Endothelial cell of umbilical vein (primary cell): ENCODE data around the gene SHC4. TPM values are rescaled to one million over a fixed set of nuclear protein-coding genes. Genes with fewer than 3 reads are reported as not detected.

Experiments used
- BruUV-seq: library from RNA; stranded (reverse); fragments of 400-500 nt; replicated peaks from 2 replicates; lab custom pipeline; 2021; lab: Mats Ljungman, UMichigan
- CTCF ChIA-PET: fragments of 300-600, 350-600 bp; sonication (Branson Sonifier 250); formaldehyde crosslinking; loops from one replicate; lab custom pipeline; 2021; ENCODE audit warnings: antibody characterized with exemption, inconsistent platforms; lab: Charles Lee
- POLR2A ChIA-PET: fragments of 300-600, 350-600 bp; sonication (Branson Sonifier 250); formaldehyde crosslinking; loops from one replicate; lab custom pipeline; 2021; ENCODE audit warnings: antibody characterized with exemption, inconsistent platforms; lab: Charles Lee
- DNase-seq: peaks from one replicate; pipeline ENCODE4 v3.0.0-alpha.2; 2011; ENCODE audit warnings: low read depth, low spot score
- FAIRE-seq: peaks from 2 replicates; lab custom pipeline; 2011; peaks lifted over from hg19 to GRCh38; lab: Jason Lieb, UNC
- H2AFZ ChIP-seq: 2 replicates; pipeline ENCODE4 v1.6.0; 2012; ENCODE audit warnings: low read depth, low read length, control low read depth, inconsistent platforms
- H3K27ac ChIP-seq: 2 replicates; pipeline ENCODE4 v1.5.1; 2011; ENCODE audit warnings: low read depth, mild to moderate bottlenecking, control low read depth, low read length, moderate library complexity; ENCODE audit not compliant: insufficient read depth
- H3K27me3 ChIP-seq, 2 experiments: 2 replicates each; pipeline versions ENCODE4 v1.6.0 to v1.6.1; 2011; ENCODE audit warnings: low read length in 2 of 2, mixed read lengths in 1 of 2; ENCODE audit not compliant: control insufficient read depth in 2 of 2, insufficient read depth in 2 of 2
- H3K36me3 ChIP-seq, 2 experiments: 2 replicates in 1 of 2; 3 replicates in 1 of 2; pipeline ENCODE4 v1.5.1; 2011; ENCODE audit warnings: low read length in 2 of 2, mild to moderate bottlenecking in 1 of 2, moderate library complexity in 1 of 2; ENCODE audit not compliant: control insufficient read depth in 2 of 2, insufficient read depth in 2 of 2; ENCODE audit errors: extremely low read depth in 1 of 2
- H3K4me1 ChIP-seq: 3 replicates; pipeline ENCODE4 v1.5.1; 2011; ENCODE audit warnings: mild to moderate bottlenecking, low read length; ENCODE audit not compliant: control insufficient read depth, insufficient read depth; ENCODE audit errors: extremely low read depth
- H3K4me2 ChIP-seq: 2 replicates; pipeline ENCODE4 v1.6.1; 2011; ENCODE audit warnings: low read length, control low read depth, mixed read lengths; ENCODE audit not compliant: insufficient read depth
- H3K4me3 ChIP-seq, 3 experiments: fragments of 200-600 bp in 1 of 3; sonication (generic), shearing (Covaris generic) in 1 of 3; replicated peaks in 1 of 3; 2 replicates each; pipeline ENCODE4 v1.5.1; 2011 to 2016; ENCODE audit warnings: control low read depth in 3 of 3, low read length in 3 of 3, mild to moderate bottlenecking in 2 of 3, inconsistent platforms in 1 of 3, low read depth in 1 of 3, moderate library complexity in 1 of 3; ENCODE audit not compliant: insufficient read depth in 1 of 3
- H3K79me2 ChIP-seq: 2 replicates; pipeline ENCODE4 v1.6.0; 2012; ENCODE audit warnings: low read length, inconsistent platforms; ENCODE audit not compliant: control insufficient read depth, insufficient read depth
- H3K9ac ChIP-seq: replicated peaks from 2 replicates; pipeline ENCODE3; 2011; ENCODE audit warnings: low read length, control low read depth; ENCODE audit not compliant: insufficient read depth; ENCODE audit errors: extremely low read depth
- H3K9me1 ChIP-seq: replicated peaks from 3 replicates; pipeline ENCODE4 v1.6.0; 2011; ENCODE audit warnings: mild to moderate bottlenecking, low read length; ENCODE audit not compliant: control insufficient read depth, insufficient read depth; ENCODE audit errors: extremely low read depth
- H3K9me3 ChIP-seq: replicated peaks from 2 replicates; pipeline ENCODE4 v1.5.1; 2012; ENCODE audit warnings: low read length, inconsistent platforms; ENCODE audit not compliant: control insufficient read depth, insufficient read depth
- H4K20me1 ChIP-seq: replicated peaks from 2 replicates; pipeline ENCODE3; 2011; ENCODE audit warnings: mild to moderate bottlenecking, low read length; ENCODE audit not compliant: control insufficient read depth, insufficient read depth; ENCODE audit errors: extremely low read depth
- FOS ChIP-seq: IDR thresholded peaks from 2 replicates; pipeline ENCODE4 v1.6.1; 2011; ENCODE audit warnings: mild to moderate bottlenecking, low read length, moderate library complexity, borderline replicate concordance; ENCODE audit not compliant: insufficient read depth
- GATA2 ChIP-seq: IDR thresholded peaks from 2 replicates; pipeline ENCODE4 v1.7.0; 2011; ENCODE audit warnings: low read depth, mild to moderate bottlenecking, moderate library complexity, mixed read lengths, low read length; ENCODE audit not compliant: insufficient read length, insufficient read depth
- JUN ChIP-seq: IDR thresholded peaks from 2 replicates; pipeline ENCODE4 v1.6.1; 2011; ENCODE audit warnings: borderline replicate concordance, low read depth; ENCODE audit not compliant: insufficient read length, insufficient read depth
- MYC ChIP-seq: IDR thresholded peaks from one replicate; pipeline ENCODE4 v1.6.1; 2011; ENCODE audit warnings: mild to moderate bottlenecking, low read depth, low read length
- POLR2AphosphoS5 ChIP-seq: IDR thresholded peaks from 2 replicates; pipeline ENCODE4 v1.6.1; 2012; ENCODE audit warnings: low read depth, mild to moderate bottlenecking, control low read depth, low read length, moderate library complexity; ENCODE audit not compliant: insufficient read depth
- dilution Hi-C: fragments of 300-500 bp; cut with MboI; formaldehyde crosslinking; loops from one replicate; pipeline ENCODE4 v1.15.0; 2019; ENCODE audit warnings: low sequenced_read_pairs; ENCODE audit not compliant: extremely low pct_ligation_motif_present
- intact Hi-C: fragments of 100-400 bp; cut with micrococcal nuclease; formaldehyde crosslinking; loops from one replicate; pipeline ENCODE4 v1.10.0; 2022
- polyA plus RNA-seq, 4 experiments: library from polyadenylated mRNA; depleted of rRNA in 3 of 4; stranded (reverse) in 3 of 4; unstranded in 1 of 4; fragments of >200 nt; gene quantifications; 2 replicates each; pipeline versions ENCODE4 v1.2.1 to v1.2.3, GENCODE V29; 2011 to 2012; ENCODE audit warnings: missing spikeins in 1 of 4
- total RNA-seq: library from RNA; stranded (reverse); gene quantifications from 2 replicates; pipeline ENCODE4 v1.2.3, GENCODE V29; 2021
- TF ChIP-seq, protein P1 (sequence below), 2 donors: IDR thresholded peaks; 1 replicate in 1 of 2; 2 replicates in 1 of 2; pipeline ENCODE4 v1.5.1; 2011; ENCODE audit warnings: low read length in 2 of 2, mild to moderate bottlenecking in 2 of 2, moderate library complexity in 2 of 2, control low read depth in 1 of 2, inconsistent platforms in 1 of 2, low read depth in 1 of 2; ENCODE audit not compliant: insufficient read depth in 1 of 2; ENCODE audit errors: extremely low read depth in 1 of 2

SHC4 gene
- total and polyA plus RNA-seq, 2 donors (not counting 3 experiments of a cell fraction or from before 2014, with no cell fraction given) = 0.20 TPM; not detected in 1

DNA sequence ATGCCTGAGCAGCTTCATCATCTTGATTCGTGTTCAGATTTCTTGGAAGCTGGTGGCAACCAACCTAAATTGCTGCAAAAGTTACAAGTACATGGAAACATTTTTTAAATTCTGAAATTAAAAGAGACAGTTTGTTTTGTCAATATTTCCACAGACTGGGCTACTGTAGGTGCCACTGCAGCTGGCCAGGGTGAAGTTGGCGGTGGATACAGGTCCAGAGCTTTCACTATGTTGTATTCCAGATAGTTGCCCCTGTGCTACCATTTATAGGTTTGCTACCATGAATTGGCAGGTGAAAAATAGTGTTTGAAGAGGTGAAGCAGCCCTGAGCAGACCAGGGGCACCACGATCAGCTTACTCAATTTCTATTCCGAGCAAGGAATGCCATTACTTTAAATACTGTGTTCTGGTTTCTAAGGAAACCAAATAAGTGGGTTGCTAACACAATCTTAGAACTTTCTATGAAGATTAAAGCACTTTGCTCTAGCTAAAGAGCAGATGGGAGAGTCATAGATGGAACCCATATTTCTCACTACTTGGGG lies 21.2 kb upstream of the SHC4 start:
- Histone ChIP-seq H3K4me3 (no peak overlapping the region), H3K79me2 (no peaks in the 10 kb centered on the region), H3K9ac (no peak overlapping the region), H3K4me2 (no peak overlapping the region), H3K36me3 (no peaks in the 10 kb centered on the region), H3K4me1 (no peaks in the 10 kb centered on the region), H3K9me3 (no peaks in the 10 kb centered on the region), H4K20me1 (no peaks in the 10 kb centered on the region), H3K27me3 (peaks cover 5 to 9% of the 10 kb centered on the region in 2 experiments), H3K9me1 (no peaks in the 10 kb centered on the region), H3K27ac (no peak overlapping the region), H2AFZ (no peak overlapping the region)
- ChIA-PET CTCF (interaction anchor here (1.0 to 4.3 kb wide), 4 partner anchors 10 to 161 kb away, joined by 3 to 33 read pairs (median 10); no protein-coding TSS in a partner anchor), POLR2A (no interaction called here)
- no TSS peak for BruUV-seq
- no peak for FAIRE-seq
- dilution Hi-C loops (no loop called here), intact Hi-C loops (no loop called here)
- no peak for DNase-seq
- no peak for TF ChIP-seq GATA2
- TF ChIP-seq JUN = no peak
- TF ChIP-seq MYC = no peak
- TF ChIP-seq FOS = no peak
- TF ChIP-seq, protein P1, sequence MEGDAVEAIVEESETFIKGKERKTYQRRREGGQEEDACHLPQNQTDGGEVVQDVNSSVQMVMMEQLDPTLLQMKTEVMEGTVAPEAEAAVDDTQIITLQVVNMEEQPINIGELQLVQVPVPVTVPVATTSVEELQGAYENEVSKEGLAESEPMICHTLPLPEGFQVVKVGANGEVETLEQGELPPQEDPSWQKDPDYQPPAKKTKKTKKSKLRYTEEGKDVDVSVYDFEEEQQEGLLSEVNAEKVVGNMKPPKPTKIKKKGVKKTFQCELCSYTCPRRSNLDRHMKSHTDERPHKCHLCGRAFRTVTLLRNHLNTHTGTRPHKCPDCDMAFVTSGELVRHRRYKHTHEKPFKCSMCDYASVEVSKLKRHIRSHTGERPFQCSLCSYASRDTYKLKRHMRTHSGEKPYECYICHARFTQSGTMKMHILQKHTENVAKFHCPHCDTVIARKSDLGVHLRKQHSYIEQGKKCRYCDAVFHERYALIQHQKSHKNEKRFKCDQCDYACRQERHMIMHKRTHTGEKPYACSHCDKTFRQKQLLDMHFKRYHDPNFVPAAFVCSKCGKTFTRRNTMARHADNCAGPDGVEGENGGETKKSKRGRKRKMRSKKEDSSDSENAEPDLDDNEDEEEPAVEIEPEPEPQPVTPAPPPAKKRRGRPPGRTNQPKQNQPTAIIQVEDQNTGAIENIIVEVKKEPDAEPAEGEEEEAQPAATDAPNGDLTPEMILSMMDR (IDR thresholded peaks at IDR 0.05; ENCODE audit: extremely low read depth in 1 of 2, insufficient read depth in 1 of 2, low read depth in 1 of 2, low read length in 2 of 2) = no peak
- TF ChIP-seq POLR2AphosphoS5 = no peak
